A549 treated with GW870086 at 1 μM for 4 hours (cell line): ENCODE data around the gene REG4. TPM values are rescaled to one million over a fixed set of nuclear protein-coding genes. Genes with fewer than 3 reads are reported as not detected.

ENCODE experiments used
- total RNA-seq: library from RNA; stranded (reverse); fragments of 200-300 nt; extraction: Qiagen RNA extraction; gene quantifications from 5 replicates; pipeline ENCODE4 v1.2.3, GENCODE V29; 2022; ENCODE audit warnings: low read depth

REG4 gene
- total RNA-seq: not detected in 5 replicates

DNA sequence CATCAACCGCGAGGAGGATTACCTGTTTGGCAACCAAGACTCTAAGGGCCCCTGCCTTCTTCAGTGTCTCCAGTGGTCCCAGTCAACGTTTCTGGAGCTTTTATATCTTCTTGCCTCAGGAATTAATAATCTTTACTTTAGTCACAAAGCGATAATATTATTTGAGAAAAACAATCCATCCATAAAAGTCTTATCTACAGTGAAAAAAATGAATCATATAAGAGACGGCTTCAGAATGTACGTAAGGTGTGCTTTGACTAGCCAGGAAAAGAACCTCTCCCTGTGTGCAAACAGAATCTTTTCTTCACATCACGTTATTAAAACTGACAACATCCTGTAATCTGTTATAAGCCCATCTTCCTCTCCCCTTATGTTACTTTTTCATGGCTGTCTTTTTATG is at the start of gene REG4:
Gene REG4 (minus strand): TSS at position 74 of the 400 bp plus-strand sequence. CDS start 2,691 bp downstream, outside the sequence.

DNA sequence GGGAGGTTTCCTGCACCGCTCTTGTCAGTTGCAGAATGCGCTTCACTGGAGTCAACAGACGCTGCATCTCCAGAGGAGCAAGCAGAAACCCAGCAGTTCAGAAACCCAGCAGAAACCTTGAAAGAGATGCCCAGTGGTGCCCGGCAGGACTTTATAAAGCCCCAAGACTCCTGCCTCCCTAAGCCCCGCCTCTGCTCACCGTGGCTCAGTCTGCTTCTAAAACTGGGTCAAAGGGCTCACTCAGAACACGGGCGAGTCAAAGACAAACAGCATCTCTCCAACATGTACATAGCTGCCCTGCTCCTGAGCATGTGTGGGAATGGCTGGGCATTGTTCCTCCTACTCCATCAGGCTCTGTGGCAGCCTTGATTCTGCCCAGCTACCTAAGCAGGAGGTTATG is 42.5 kb downstream of the REG4 start, which contains the start of gene HMGCS2:
Gene HMGCS2 (minus strand): TSS at position 128 of the 400 bp plus-strand sequence. CDS start 61 bp downstream, at position 67.

Other genes starting within 250 kb of the REG4 start
- 1.6 to 2.2 TPM (median 1.8 TPM) in 5 replicates for gene ZNF697, start 163.2 kb downstream of the REG4 start, total RNA-seq
- 65.1 to 91.5 TPM (median 85.9 TPM) in 5 replicates for gene PHGDH, start 99.5 kb downstream of the REG4 start, total RNA-seq
- gene HMGCS2, start 42.6 kb downstream of the REG4 start, total RNA-seq: not detected in 5 replicates
- not detected in 5 replicates for gene ADAM30, start 85.1 kb upstream of the REG4 start, total RNA-seq